Upper lobe of right lung (tissue), 1 donor: ENCODE data around the gene ACCSL. TPM values are rescaled to one million over a fixed set of nuclear protein-coding genes. Genes with fewer than 3 reads are reported as not detected.

Source experiments
- ATAC-seq: fragments of 200-7000 bp; cut with Tn5 transposase; one replicate; pipeline ENCODE4 v1.9.1; 2020; ENCODE audit warnings: mild to moderate bottlenecking, moderate library complexity
- DNase-seq: peaks from one replicate; pipeline ENCODE4 v3.0.0-alpha.2; 2020
- H3K27ac ChIP-seq: fragments of 200-600 bp; one replicate; pipeline ENCODE4 v1.8.0; 2022
- H3K27me3 ChIP-seq: fragments of 200-600 bp; one replicate; pipeline ENCODE4 v1.8.0; 2022; ENCODE audit warnings: mild to moderate bottlenecking
- H3K36me3 ChIP-seq: fragments of 200-600 bp; one replicate; pipeline ENCODE4 v1.8.0; 2022
- H3K4me1 ChIP-seq: fragments of 200-600 bp; one replicate; pipeline ENCODE4 v1.8.0; 2022
- H3K4me3 ChIP-seq: fragments of 200-600 bp; one replicate; pipeline ENCODE4 v1.8.0; 2022; ENCODE audit warnings: mild to moderate bottlenecking
- H3K9me3 ChIP-seq: fragments of 200-600 bp; one replicate; pipeline ENCODE4 v1.8.0; 2022
- CTCF ChIP-seq: fragments of 200-600 bp; IDR thresholded peaks from one replicate; pipeline ENCODE4 v1.8.0; 2022; ENCODE audit warnings: antibody characterized with exemption
- intact Hi-C: fragments of 100-400 bp; cut with DNase I; formaldehyde crosslinking; loops from one replicate; pipeline ENCODE4 v1.11.0; 2022
- long read RNA-seq: library from polyadenylated mRNA; unstranded; transcript quantifications from one replicate; pipeline ENCODE4 v2.0.0, GENCODE V29; 2021
- total RNA-seq: library from RNA; stranded (reverse); fragmentation: NEBNext Ultra II Directional; extraction: Animal tissue kit (Norgen Biotek cat#: 25700); gene quantifications from one replicate; pipeline ENCODE4 v1.2.1, GENCODE V29; 2021
- donor health status: DM: no; HTN: yes; CAD: no; lungs with severe emphysema.

Gene ACCSL
- not detected for total RNA-seq
- long read RNA-seq: 0 reads

- no peak for ATAC-seq
- TF ChIP-seq CTCF: no peak
- intact Hi-C loops: no loop called here
- Histone ChIP-seq H3K27ac (no peak within 1 kb of the TSS), H3K36me3 (no peaks in the 10 kb centered on the region), H3K27me3 (no peaks in the 10 kb centered on the region), H3K4me3 (no peak within 1 kb of the TSS), H3K4me1 (no peaks in the 10 kb centered on the region), H3K9me3 (no peaks in the 10 kb centered on the region)
- no peak for DNase-seq
These were observed at the start of gene ACCSL for GRCh38 chr11:44047931-44048431. ACCSL (plus strand) TSS chr11:44047981; CDS start chr11:44048037, 56 bp downstream.

GRCh38 chr11:43998308-43998707 lies 49.5 kb upstream of the ACCSL start:
- no peak for TF ChIP-seq CTCF
- ATAC-seq (no peak), DNase-seq (no peak)
- Histone ChIP-seq H3K4me1 (peaks cover 6% of the 10 kb centered on the region), H3K27me3 (no peaks in the 10 kb centered on the region), H3K4me3 (no peak overlapping the region), H3K9me3 (no peaks in the 10 kb centered on the region), H3K36me3 (no peaks in the 10 kb centered on the region), H3K27ac (no peak overlapping the region)
- intact Hi-C loops: no loop called here

DNA sequence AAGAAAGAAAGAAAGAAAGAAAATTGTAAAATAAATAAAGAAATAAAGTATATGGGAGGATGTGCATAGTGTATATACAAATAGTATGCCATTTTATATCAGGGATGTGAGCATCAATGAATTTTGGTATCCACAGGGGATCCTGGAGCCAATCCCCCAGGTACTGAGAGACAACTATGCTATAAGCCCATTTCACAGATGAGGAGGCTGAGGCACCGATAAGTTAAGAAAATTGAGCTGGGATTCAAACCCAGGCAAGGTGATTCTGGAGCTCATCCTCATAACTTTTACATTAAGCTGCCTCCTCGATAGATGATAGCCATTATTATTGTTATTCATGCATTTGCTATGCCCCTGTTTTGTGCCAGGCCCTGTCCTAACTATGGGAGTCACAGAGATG lies 47.0 kb upstream of the ACCSL start:
- Histone ChIP-seq H3K4me3 (no peak overlapping the region), H3K27me3 (no peaks in the 10 kb centered on the region), H3K27ac (no peak overlapping the region), H3K4me1 (no peaks in the 10 kb centered on the region), H3K36me3 (no peaks in the 10 kb centered on the region), H3K9me3 (no peaks in the 10 kb centered on the region)
- TF ChIP-seq CTCF: no peak
- ATAC-seq (no peak), DNase-seq (no peak)
- intact Hi-C loops: no loop called here

DNA sequence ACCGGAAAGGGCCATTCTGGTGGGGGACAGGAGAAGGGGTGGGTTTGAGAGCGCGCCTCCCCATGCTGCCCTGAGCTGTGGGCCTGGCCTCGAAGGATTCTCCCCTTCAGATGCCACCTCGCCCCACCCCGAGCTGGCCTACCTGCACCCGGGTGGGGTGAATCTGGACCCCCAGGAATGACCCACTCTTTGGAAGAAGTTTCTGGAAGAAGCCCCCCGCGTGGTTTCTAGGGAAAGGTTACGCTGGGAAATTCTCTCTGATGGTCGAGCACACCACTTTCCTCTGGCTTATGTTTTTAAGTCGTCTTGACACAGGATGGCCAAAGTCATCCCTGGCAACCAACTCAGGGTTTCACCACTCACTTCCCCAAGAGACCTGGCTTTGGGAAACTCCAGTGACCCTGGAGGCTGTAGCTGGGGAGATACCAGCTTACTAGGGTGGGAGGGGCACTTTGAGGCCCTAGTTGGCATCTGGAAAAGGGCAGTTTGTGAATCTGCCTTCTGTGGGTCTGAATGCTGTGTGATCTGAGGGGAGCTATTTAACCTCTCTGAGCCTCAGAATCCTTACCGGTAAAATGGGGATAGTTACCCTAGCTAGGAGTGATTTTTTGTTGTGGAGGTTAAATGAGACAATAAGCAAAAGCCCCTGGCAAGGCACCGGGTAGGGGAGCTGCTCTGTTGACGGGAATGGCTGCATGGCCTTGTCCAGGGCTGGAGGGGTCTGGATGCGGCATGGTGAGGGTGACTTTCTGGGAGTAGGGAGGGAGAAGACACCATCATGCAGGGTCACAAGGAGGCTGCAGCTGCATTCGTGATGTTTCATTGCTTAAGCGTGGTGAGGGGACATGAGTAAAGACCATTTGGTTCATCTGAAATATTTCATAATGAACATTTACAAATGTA lies 45.3 kb upstream of the ACCSL start:
- no peak for TF ChIP-seq CTCF
- intact Hi-C loops: no loop called here
- Histone ChIP-seq H3K27me3 (no peaks in the 10 kb centered on the region), H3K27ac (no peak overlapping the region), H3K4me3 (no peak overlapping the region), H3K4me1 (no peaks in the 10 kb centered on the region), H3K36me3 (no peaks in the 10 kb centered on the region), H3K9me3 (no peaks in the 10 kb centered on the region)
- ATAC-seq: no peak
- no peak for DNase-seq

DNA sequence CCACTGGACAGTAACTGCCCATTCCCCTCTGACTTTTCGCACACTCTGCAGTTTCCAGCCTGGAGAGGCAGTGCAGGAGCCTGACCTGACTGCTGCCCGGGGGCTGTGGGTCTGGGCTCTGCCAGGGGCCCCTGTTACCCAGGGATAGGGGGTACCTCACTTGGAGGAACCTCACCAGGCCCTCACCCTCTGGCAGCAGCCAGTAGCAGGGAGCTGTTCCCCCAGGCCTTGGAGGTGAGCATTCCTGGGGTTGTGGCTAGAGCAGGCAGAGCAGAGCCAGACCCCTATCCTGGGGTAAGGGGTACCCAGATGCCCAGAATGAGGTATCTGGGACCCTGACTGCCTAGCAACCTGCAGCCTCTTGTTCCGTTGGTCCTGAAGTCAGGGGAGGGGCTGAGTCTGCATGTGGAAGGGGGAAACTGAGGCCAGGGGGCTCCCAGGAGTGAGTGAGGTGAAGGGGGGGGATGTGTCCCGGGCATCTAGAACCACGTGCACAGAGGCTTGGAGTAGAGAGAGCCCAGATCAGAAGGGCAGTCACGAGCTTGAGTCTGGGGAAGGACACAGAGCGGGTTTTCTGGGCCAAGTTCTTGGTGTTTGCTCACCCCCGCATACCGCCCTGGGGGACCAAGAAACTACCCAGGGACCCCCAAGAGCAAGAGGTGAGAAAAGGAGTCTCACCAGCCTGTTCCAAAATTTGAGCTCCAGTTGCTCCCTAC lies 43.9 kb upstream of the ACCSL start:
- intact Hi-C loops: no loop called here
- Histone ChIP-seq H3K4me3 (no peak overlapping the region), H3K36me3 (no peaks in the 10 kb centered on the region), H3K4me1 (no peaks in the 10 kb centered on the region), H3K27me3 (no peaks in the 10 kb centered on the region), H3K27ac (no peak overlapping the region), H3K9me3 (no peaks in the 10 kb centered on the region)
- no peak for TF ChIP-seq CTCF
- ATAC-seq (no peak), DNase-seq (no peak)
